Stimulated activated CD8-positive, alpha-beta memory T cell treated with anti-CD3 and anti-CD28 coated beads, Interleukin-12 subunit alpha, Interleukin-12 subunit beta, amount 100 ng/mL, for 4 hours (primary cell): ENCODE measurements around the gene RPL18.
A peak's percentile ranks its signal among the peaks of the same experiment; 100 is the strongest.

Experiments
- DNase-seq: peaks from one replicate; pipeline ENCODE4 v3.0.0-alpha.2; 2020; ENCODE audit warnings: low read depth

The RPL18 gene

GRCh38 chr19:48629599-48630295 is 10.8 kb upstream of the RPL18 start:
- DNase-seq: no peak

- DNase-seq: no peak
These were observed 10.3 kb upstream of the RPL18 start for GRCh38 chr19:48629297-48629598.

GRCh38 chr19:48628486-48629296 is 9.7 kb upstream of the RPL18 start:
- no peak for DNase-seq

- DNase-seq: no peak
These were observed 8.9 kb upstream of the RPL18 start for GRCh38 chr19:48627865-48628314.

- DNase-seq: no peak
These were observed 8.4 kb upstream of the RPL18 start for GRCh38 chr19:48627201-48627864.

- no peak for DNase-seq
These were observed 6.9 kb upstream of the RPL18 start for GRCh38 chr19:48625891-48626327.

GRCh38 chr19:48624791-48625723 is 6.1 kb upstream of the RPL18 start:
- DNase-seq: no peak

- peak; percentile 91 for DNase-seq
These were observed 5.2 kb upstream of the RPL18 start for GRCh38 chr19:48624067-48624594.

- DNase-seq: no peak
These were observed 4.6 kb upstream of the RPL18 start for GRCh38 chr19:48623556-48624066.

- no peak for DNase-seq
These were observed 961 bp upstream of the RPL18 start for GRCh38 chr19:48619692-48620585.

GRCh38 chr19:48618278-48618915 is 581 bp downstream of the RPL18 start:
- no peak for DNase-seq

GRCh38 chr19:48617146-48617937 is 1.6 kb downstream of the RPL18 start:
- DNase-seq: no peak

- DNase-seq: no peak
These were observed 2.4 kb downstream of the RPL18 start for GRCh38 chr19:48616491-48617056.

- DNase-seq: no peak
These were observed 2.9 kb downstream of the RPL18 start for GRCh38 chr19:48616041-48616436.

GRCh38 chr19:48615231-48616040 is 3.5 kb downstream of the RPL18 start:
- DNase-seq: no peak

- no peak for DNase-seq
These were observed 4.3 kb downstream of the RPL18 start, which contains the start of gene FAM83E for GRCh38 chr19:48614436-48615230. TSS of gene FAM83E (minus strand) at chr19:48615076. CDS start at chr19:48613372, 1,704 bp downstream.
